KMS-11 (cell line): ENCODE measurements around the gene GOLGA6L26.
"Not testable (repeated sequence)": the region's sequence is repeated elsewhere in the genome, so short reads cannot be mapped to it uniquely, and the experiment has no call there.

Experiments
- H2AFZ ChIP-seq: fragments of 200-600 bp; sonication (generic); 2 replicates; pipeline ENCODE4 v1.6.1; 2016; ENCODE audit warnings: antibody characterized with exemption, mixed run types, low read depth
- H3K27ac ChIP-seq: fragments of 200-600 bp; sonication (generic); 2 replicates; pipeline ENCODE4 v1.6.1; 2016; ENCODE audit warnings: mild to moderate bottlenecking, mixed run types
- H3K27me3 ChIP-seq: fragments of 200-600 bp; sonication (generic); 2 replicates; pipeline ENCODE4 v1.6.1; 2017; ENCODE audit warnings: mild to moderate bottlenecking, low read depth, mixed run types, moderate library complexity; ENCODE audit not compliant: insufficient read depth
- H3K36me3 ChIP-seq: fragments of 200-600 bp; sonication (generic); 2 replicates; pipeline ENCODE4 v1.6.1; 2017; ENCODE audit warnings: mild to moderate bottlenecking, mixed run types; ENCODE audit not compliant: insufficient read depth
- H3K4me1 ChIP-seq: fragments of 200-600 bp; sonication (generic); 2 replicates; pipeline ENCODE4 v1.6.1; 2016; ENCODE audit warnings: mild to moderate bottlenecking, low read depth, mixed run types; ENCODE audit not compliant: poor library complexity, severe bottlenecking
- H3K4me2 ChIP-seq: fragments of 200-600 bp; sonication (generic); 2 replicates; pipeline ENCODE4 v1.7.0; 2016; ENCODE audit warnings: mild to moderate bottlenecking, mixed run types
- H3K4me3 ChIP-seq: fragments of 200-600 bp; sonication (generic); IDR thresholded peaks from 2 replicates; pipeline ENCODE4 v1.6.1; 2017; ENCODE audit warnings: low read depth, low read length, mixed read lengths; ENCODE audit not compliant: insufficient read depth
- H3K79me2 ChIP-seq: fragments of 200-600 bp; sonication (generic); 2 replicates; pipeline ENCODE4 v1.6.1; 2016; ENCODE audit warnings: low read depth, mixed run types; ENCODE audit not compliant: insufficient read depth
- H3K9ac ChIP-seq: fragments of 200-600 bp; sonication (generic); 2 replicates; pipeline ENCODE4 v1.6.1; 2016; ENCODE audit warnings: mild to moderate bottlenecking, mixed run types
- H4K20me1 ChIP-seq: fragments of 200-600 bp; sonication (generic); 2 replicates; pipeline ENCODE4 v1.6.1; 2016; ENCODE audit warnings: mild to moderate bottlenecking, mixed run types; ENCODE audit not compliant: insufficient read depth
- CTCF ChIP-seq: fragments of 200-600 bp; sonication (generic); conservative IDR thresholded peaks from 2 replicates; pipeline ENCODE4 v1.6.1; 2017; ENCODE audit warnings: low read depth, mild to moderate bottlenecking, antibody characterized with exemption, low read length, moderate library complexity, mixed read lengths

Gene GOLGA6L26

GRCh38 chr15:23334096-23334495, at the start of gene GOLGA6L26:
Gene GOLGA6L26, minus strand, starts transcription at chr15:23334196. Its CDS starts 61 bp downstream, at chr15:23334135.
- H3K27me3 ChIP-seq, H3K4me1 ChIP-seq, H2AFZ ChIP-seq, H4K20me1 ChIP-seq, H3K36me3 ChIP-seq, H3K9ac ChIP-seq, H3K4me2 ChIP-seq, H3K79me2 ChIP-seq, H3K27ac ChIP-seq, H3K4me3 ChIP-seq: not testable (repeated sequence)

- Histone ChIP-seq H2AFZ (peak overlapping the region; percentile 25), H3K9ac (peak overlapping the region; percentile 22; the same call in 1 of the 2 replicates)
- not testable (repeated sequence) for H3K4me3 ChIP-seq
Observed at GRCh38 chr15:23381192-23381591, 47.2 kb upstream of the GOLGA6L26 start.

GRCh38 chr15:23380700-23381099, 46.7 kb upstream of the GOLGA6L26 start:
- Histone ChIP-seq H3K4me2 (peak overlapping the region; percentile 67), H3K9ac (peak overlapping the region; percentile 22; the same call in 1 of the 2 replicates), H2AFZ (peak overlapping the region; percentile 25), H3K27ac (peak overlapping the region; percentile 64), H3K4me1 (peaks cover 40% of the 10 kb centered on the region)
- H3K27me3 ChIP-seq, H3K36me3 ChIP-seq, H4K20me1 ChIP-seq, H3K4me3 ChIP-seq, H3K79me2 ChIP-seq: not testable (repeated sequence)

More at GRCh38 chr15:23381192-23381591, 47.2 kb upstream of the GOLGA6L26 start:
- not testable (repeated sequence) for H3K36me3 ChIP-seq, H3K79me2 ChIP-seq, H3K27me3 ChIP-seq, H4K20me1 ChIP-seq
- Histone ChIP-seq H3K27ac (peak overlapping the region; percentile 64), H3K4me2 (peak overlapping the region; percentile 67), H3K4me1 (peaks cover 40% of the 10 kb centered on the region)

GRCh38 chr15:23378946-23379345, 45.0 kb upstream of the GOLGA6L26 start:
- H3K4me3 ChIP-seq, H2AFZ ChIP-seq, H4K20me1 ChIP-seq, H3K27me3 ChIP-seq, H3K36me3 ChIP-seq, H3K27ac ChIP-seq, H3K9ac ChIP-seq, H3K79me2 ChIP-seq, H3K4me2 ChIP-seq: not testable (repeated sequence)
- peaks cover 27% of the 10 kb centered on the region for H3K4me1 ChIP-seq

GRCh38 chr15:23374226-23374625, 40.2 kb upstream of the GOLGA6L26 start:
- not testable (repeated sequence) for H3K4me2 ChIP-seq, H4K20me1 ChIP-seq

GRCh38 chr15:23372891-23373600, 39.0 kb upstream of the GOLGA6L26 start:
- H3K36me3 ChIP-seq, H3K9ac ChIP-seq, H3K27ac ChIP-seq, H4K20me1 ChIP-seq, H3K4me2 ChIP-seq, H3K27me3 ChIP-seq, H3K79me2 ChIP-seq, H2AFZ ChIP-seq, H3K4me3 ChIP-seq: not testable (repeated sequence)
- H3K4me1 ChIP-seq: peaks cover 34% of the 10 kb centered on the region

More at GRCh38 chr15:23374226-23374625, 40.2 kb upstream of the GOLGA6L26 start:
- H3K27me3 ChIP-seq, H3K79me2 ChIP-seq, H3K4me3 ChIP-seq, H3K9ac ChIP-seq, H2AFZ ChIP-seq, H3K36me3 ChIP-seq, H3K27ac ChIP-seq: not testable (repeated sequence)
- peaks cover 32% of the 10 kb centered on the region for H3K4me1 ChIP-seq

GRCh38 chr15:23372284-23372683, 38.3 kb upstream of the GOLGA6L26 start:
- Histone ChIP-seq H2AFZ (peak overlapping the region; percentile 21; the same call in 1 of the 2 replicates), H4K20me1 (no peaks in the 10 kb centered on the region), H3K4me2 (peak overlapping the region; percentile 53; the same call in 1 of the 2 replicates), H3K27ac (peak overlapping the region; percentile 46), H3K79me2 (no peaks in the 10 kb centered on the region), H3K9ac (no peak overlapping the region), H3K36me3 (no peaks in the 10 kb centered on the region), H3K4me3 (no peak overlapping the region), H3K27me3 (no peaks in the 10 kb centered on the region), H3K4me1 (peaks cover 39% of the 10 kb centered on the region)
- no peak for TF ChIP-seq CTCF

- Histone ChIP-seq H2AFZ (peak overlapping the region; percentile 21; the same call in 1 of the 2 replicates), H3K4me1 (peaks cover 39% of the 10 kb centered on the region), H3K4me2 (peak overlapping the region; percentile 53; the same call in 1 of the 2 replicates), H3K27ac (peak overlapping the region; percentile 46)
- not testable (repeated sequence) for H4K20me1 ChIP-seq, H3K79me2 ChIP-seq, H3K9ac ChIP-seq, H3K36me3 ChIP-seq, H3K27me3 ChIP-seq, H3K4me3 ChIP-seq
Observed at GRCh38 chr15:23371868-23372267, 37.9 kb upstream of the GOLGA6L26 start.

GRCh38 chr15:23371134-23371533, 37.1 kb upstream of the GOLGA6L26 start:
- peaks cover 39% of the 10 kb centered on the region for H3K4me1 ChIP-seq
- not testable (repeated sequence) for H3K27me3 ChIP-seq, H3K79me2 ChIP-seq, H3K9ac ChIP-seq, H3K4me3 ChIP-seq, H3K36me3 ChIP-seq, H4K20me1 ChIP-seq, H2AFZ ChIP-seq
- peak overlapping the region; percentile 53 for H3K4me2 ChIP-seq
- peak overlapping the region; percentile 46 for H3K27ac ChIP-seq
